H1 (cell line): ENCODE results near the gene LAMC3. TPM values are rescaled to one million over a fixed set of nuclear protein-coding genes. Genes with fewer than 3 reads are reported as not detected.

Source experiments
- CTCF ChIA-PET: fragments of 300-600 bp; sonication (Branson Sonifier 250); formaldehyde crosslinking; loops from one replicate; lab custom pipeline; 2021; ENCODE audit not compliant: partially characterized antibody; lab: Charles Lee
- POLR2A ChIA-PET: fragments of 300-600 bp; sonication (Branson Sonifier 250); formaldehyde crosslinking; loops from one replicate; lab custom pipeline; 2021; ENCODE audit warnings: inconsistent platforms; ENCODE audit not compliant: partially characterized antibody; lab: Charles Lee
- DNase-seq, 2 experiments: peaks; one replicate each; pipeline versions ENCODE4 v3.0.0 to v3.0.0-alpha.2; 2010 to 2022; ENCODE audit warnings: low spot score in 2 of 2, low read depth in 1 of 2, mixed read lengths in 1 of 2
- FAIRE-seq: peaks from 2 replicates; lab custom pipeline; 2011; peaks lifted over from hg19 to GRCh38; lab: Jason Lieb, UNC
- H2AFZ ChIP-seq: 2 replicates; pipeline ENCODE4 v1.8.1; 2012; ENCODE audit warnings: low read length, inconsistent platforms
- H2AK5ac ChIP-seq: 2 replicates; pipeline ENCODE4 v1.6.1; 2013; ENCODE audit warnings: low read depth, low read length
- H2BK120ac ChIP-seq: replicated peaks from 2 replicates; pipeline ENCODE3; 2013; ENCODE audit warnings: low read depth, low read length, inconsistent platforms
- H2BK12ac ChIP-seq: 2 replicates; pipeline ENCODE4 v1.6.1; 2013; ENCODE audit warnings: low read depth, low read length
- H2BK15ac ChIP-seq: 2 replicates; pipeline ENCODE4 v1.6.1; 2013; ENCODE audit warnings: low read length
- H2BK20ac ChIP-seq: 2 replicates; pipeline ENCODE4 v1.6.1; 2013; ENCODE audit warnings: low read length
- H2BK5ac ChIP-seq: 2 replicates; pipeline ENCODE4 v1.6.1; 2013; ENCODE audit warnings: low read depth, low read length
- H3K14ac ChIP-seq: 2 replicates; pipeline ENCODE4 v1.6.1; 2013; ENCODE audit warnings: inconsistent platforms; ENCODE audit not compliant: insufficient read length
- H3K18ac ChIP-seq: 2 replicates; pipeline ENCODE4 v1.6.1; 2013; ENCODE audit warnings: low read length; ENCODE audit errors: extremely low read depth
- H3K23ac ChIP-seq: 2 replicates; pipeline ENCODE4 v1.6.1; 2013; ENCODE audit warnings: inconsistent platforms; ENCODE audit not compliant: insufficient read length
- H3K23me2 ChIP-seq: 2 replicates; pipeline ENCODE4 v1.6.1; 2013; ENCODE audit warnings: low read depth, low read length
- H3K27ac ChIP-seq: 2 replicates; pipeline ENCODE4 v1.6.1; 2011; ENCODE audit warnings: low read depth, low read length, inconsistent platforms
- H3K27me3 ChIP-seq, 4 experiments: replicated peaks in 1 of 4; 1 replicate in 1 of 4; 2 replicates in 3 of 4; pipeline versions ENCODE4 v1.6.1 to v1.8.1; 2011 to 2013; ENCODE audit warnings: low read length in 3 of 4, mild to moderate bottlenecking in 3 of 4, inconsistent platforms in 2 of 4, mixed read lengths in 2 of 4, moderate library complexity in 1 of 4; ENCODE audit not compliant: control insufficient read depth in 3 of 4, insufficient read depth in 3 of 4; ENCODE audit errors: extremely low read depth in 1 of 4
- H3K36me3 ChIP-seq, 4 experiments: 2 replicates each; pipeline versions ENCODE4 v1.6.1 to v1.8.1; 2011 to 2013; ENCODE audit warnings: mild to moderate bottlenecking in 4 of 4, low read length in 3 of 4, moderate library complexity in 2 of 4, control low read depth in 1 of 4, inconsistent platforms in 1 of 4; ENCODE audit not compliant: insufficient read depth in 4 of 4, control insufficient read depth in 2 of 4
- H3K4ac ChIP-seq: replicated peaks from 2 replicates; pipeline ENCODE3; 2013; ENCODE audit warnings: low read length, low read depth, mixed read lengths, inconsistent platforms; ENCODE audit not compliant: insufficient read length
- H3K4me1 ChIP-seq, 4 experiments: replicated peaks in 1 of 4; 1 replicate in 1 of 4; 2 replicates in 3 of 4; pipeline versions ENCODE4 v1.6.1 to v1.8.1; 2011 to 2013; ENCODE audit warnings: low read length in 3 of 4, inconsistent platforms in 2 of 4, mixed read lengths in 1 of 4; ENCODE audit not compliant: insufficient read depth in 4 of 4, control insufficient read depth in 3 of 4
- H3K4me2 ChIP-seq, 2 experiments: 2 replicates each; pipeline versions ENCODE4 v1.6.1 to v1.8.1; 2011 to 2013; ENCODE audit warnings: low read depth in 2 of 2, low read length in 2 of 2, control low read depth in 1 of 2, inconsistent platforms in 1 of 2, mild to moderate bottlenecking in 1 of 2; ENCODE audit not compliant: insufficient read depth in 1 of 2
- H3K4me3 ChIP-seq, 4 experiments: fragments of 200-600, 300-600 bp in 1 of 4; sonication (generic), shearing (Covaris generic), sonication (Bioruptor Twin) in 1 of 4; 2 replicates each; pipeline versions ENCODE4 v1.5.1 to v1.8.1; 2011 to 2016; ENCODE audit warnings: low read length in 4 of 4, low read depth in 3 of 4, control low read depth in 2 of 4, inconsistent platforms in 2 of 4, mild to moderate bottlenecking in 2 of 4, mixed read lengths in 1 of 4, moderate library complexity in 1 of 4; ENCODE audit not compliant: insufficient read depth in 2 of 4; ENCODE audit errors: extremely low read depth in 1 of 4
- H3K56ac ChIP-seq: replicated peaks from 2 replicates; pipeline ENCODE3; 2013; ENCODE audit warnings: low read depth, mild to moderate bottlenecking, mixed read lengths, low read length, inconsistent platforms; ENCODE audit not compliant: insufficient read length
- H3K79me1 ChIP-seq: 2 replicates; pipeline ENCODE4 v1.6.1; 2013; ENCODE audit warnings: low read depth, low read length, control low read depth
- H3K79me2 ChIP-seq, 2 experiments: 2 replicates each; pipeline versions ENCODE4 v1.6.1 to v1.8.1; 2012 to 2013; ENCODE audit warnings: low read length in 2 of 2, mild to moderate bottlenecking in 2 of 2, inconsistent platforms in 1 of 2; ENCODE audit not compliant: insufficient read depth in 2 of 2, control insufficient read depth in 1 of 2
- H3K9ac ChIP-seq, 4 experiments: replicated peaks in 1 of 4; 1 replicate in 1 of 4; 2 replicates in 3 of 4; pipeline versions ENCODE4 v1.6.1 to v1.8.1; 2011 to 2013; ENCODE audit warnings: low read depth in 3 of 4, low read length in 3 of 4, control low read depth in 2 of 4, mild to moderate bottlenecking in 2 of 4, moderate library complexity in 2 of 4, inconsistent platforms in 1 of 4; ENCODE audit errors: extremely low read depth in 1 of 4
- H3K9me3 ChIP-seq, 2 experiments: 2 replicates each; pipeline versions ENCODE4 v1.6.1 to v1.8.1; 2012 to 2013; ENCODE audit warnings: mild to moderate bottlenecking in 2 of 2, moderate library complexity in 2 of 2, control low read depth in 1 of 2, inconsistent platforms in 1 of 2, low read depth in 1 of 2, low read length in 1 of 2, mixed read lengths in 1 of 2; ENCODE audit not compliant: insufficient read depth in 2 of 2
- H4K20me1 ChIP-seq, 2 experiments: replicated peaks in 1 of 2; 2 replicates each; pipeline versions ENCODE3 to v1.8.1; 2011 to 2013; ENCODE audit warnings: inconsistent platforms in 2 of 2, low read length in 2 of 2, mild to moderate bottlenecking in 1 of 2; ENCODE audit not compliant: insufficient read depth in 2 of 2, control insufficient read depth in 1 of 2
- H4K5ac ChIP-seq: 2 replicates; pipeline ENCODE4 v1.6.1; 2013; ENCODE audit warnings: low read length, low read depth, mixed read lengths, inconsistent platforms; ENCODE audit not compliant: insufficient read length
- H4K8ac ChIP-seq: 2 replicates; pipeline ENCODE4 v1.8.0; 2013; ENCODE audit warnings: mild to moderate bottlenecking, moderate library complexity, low read length, inconsistent platforms; ENCODE audit not compliant: insufficient read depth; ENCODE audit errors: extremely low read depth
- H4K91ac ChIP-seq: replicated peaks from 2 replicates; pipeline ENCODE3; 2013; ENCODE audit warnings: low read length, mixed read lengths, inconsistent platforms; ENCODE audit not compliant: insufficient read length
- BCL11A ChIP-seq, 2 experiments: IDR thresholded peaks; one replicate each; pipeline ENCODE4 v1.6.1; 2011; ENCODE audit warnings: low read depth in 2 of 2, low read length in 2 of 2, mild to moderate bottlenecking in 2 of 2
- CEBPB ChIP-seq: IDR thresholded peaks from 2 replicates; pipeline ENCODE4 v1.6.1; 2012; ENCODE audit warnings: low read depth, low read length
- CHD1 ChIP-seq: IDR thresholded peaks from 2 replicates; pipeline ENCODE4 v1.6.1; 2012; ENCODE audit warnings: low read depth, low read length, improper control_type of control experiment
- EGR1 ChIP-seq: IDR thresholded peaks from 2 replicates; pipeline ENCODE4 v1.6.1; 2011; ENCODE audit warnings: low read depth, low read length, borderline replicate concordance
- GABPA ChIP-seq: IDR thresholded peaks from 2 replicates; pipeline ENCODE4 v1.6.1; 2011; ENCODE audit warnings: mild to moderate bottlenecking, low read length, moderate library complexity, borderline replicate concordance; ENCODE audit not compliant: insufficient read depth
- GTF2F1 ChIP-seq: IDR thresholded peaks from 2 replicates; pipeline ENCODE4 v1.6.1; 2012; ENCODE audit warnings: low read depth, low read length, improper control_type of control experiment, borderline replicate concordance
- HDAC6 ChIP-seq: IDR thresholded peaks from one replicate; pipeline ENCODE4 v1.7.1; 2012; ENCODE audit warnings: low read depth, mild to moderate bottlenecking, inconsistent platforms, low read length, moderate library complexity
- JUN ChIP-seq: IDR thresholded peaks from 2 replicates; pipeline ENCODE4 v1.6.1; 2011; ENCODE audit warnings: low read depth, mild to moderate bottlenecking, improper control_type of control experiment, low read length
- KDM4A ChIP-seq: IDR thresholded peaks from one replicate; pipeline ENCODE4 v1.7.1; 2012; ENCODE audit warnings: low read depth, mild to moderate bottlenecking, moderate library complexity, low read length, inconsistent platforms; ENCODE audit not compliant: severe bottlenecking
- KDM5A ChIP-seq: fragments of 200-600 bp; IDR thresholded peaks from 2 replicates; pipeline ENCODE4 v1.7.1; 2012; ENCODE audit warnings: mild to moderate bottlenecking, low read length, inconsistent platforms, mixed read lengths
- SAP30 ChIP-seq: fragments of 300-600 bp; sonication (generic); IDR thresholded peaks from 2 replicates; pipeline ENCODE4 v1.7.1; 2012; ENCODE audit warnings: low read length, moderate library complexity, mild to moderate bottlenecking, inconsistent platforms; ENCODE audit not compliant: insufficient read depth, insufficient replicate concordance
- SIN3A ChIP-seq, 2 experiments: IDR thresholded peaks in 1 of 2; conservative IDR thresholded peaks in 1 of 2; 2 replicates each; pipeline ENCODE4 v1.6.1; 2011 to 2012; ENCODE audit warnings: low read length in 2 of 2, improper control_type of control experiment in 1 of 2, low read depth in 1 of 2, mild to moderate bottlenecking in 1 of 2
- SIRT6 ChIP-seq: IDR thresholded peaks from one replicate; pipeline ENCODE4 v1.7.1; 2012; ENCODE audit warnings: low read length, inconsistent platforms
- SP2 ChIP-seq: IDR thresholded peaks from 2 replicates; pipeline ENCODE4 v1.6.1; 2012; ENCODE audit warnings: mild to moderate bottlenecking, low read length, inconsistent platforms
- TEAD4 ChIP-seq: IDR thresholded peaks from 2 replicates; pipeline ENCODE4 v1.6.1; 2012; ENCODE audit warnings: low read depth, low read length, inconsistent platforms, mixed read lengths
- WGBS, 2 experiments: shearing (Covaris generic) in 1 of 2; methylation state at CpG; one replicate each; pipeline versions ENCODE4 v1.1.6 to v1.1.7; 2013 to 2015; ENCODE audit warnings: low lambda C conversion rate in 2 of 2, mixed read lengths in 2 of 2, inconsistent platforms in 1 of 2, low coverage in 1 of 2, missing lambda C conversion rate in 1 of 2; ENCODE audit not compliant: insufficient replicate concordance in 2 of 2, insufficient coverage in 1 of 2, insufficient read length in 1 of 2; ENCODE audit errors: extremely low coverage in 1 of 2, missing lambda C conversion rate in 1 of 2; 5-methylcytosine and 5-hydroxymethylcytosine counted together
- polyA plus RNA-seq, 7 experiments: library from polyadenylated mRNA; depleted of rRNA in 3 of 7; stranded (reverse) in 5 of 7; unstranded in 2 of 7; fragments of >200 nt in 5 of 7; fragments of 200-250 nt in 2 of 7; gene quantifications; 1 replicate in 5 of 7; 2 replicates in 1 of 7; 4 replicates in 1 of 7; pipeline versions ENCODE4 v1.2.1 to v1.2.3, GENCODE V29; 2011 to 2013; ENCODE audit warnings: missing spikeins in 2 of 7, mixed read lengths in 2 of 7
- total RNA-seq: library from RNA; stranded (reverse); fragmentation: NEBNext Ultra II Directional; extraction: Animal tissue kit (Norgen Biotek cat#: 25700); gene quantifications from 2 replicates; pipeline ENCODE4 v1.2.1, GENCODE V29; 2021

LAMC3 gene
- total and polyA plus RNA-seq, 2 of the 8 experiments (the other 6 are each of a cell fraction or from before 2014, with no cell fraction given), result 9.3 to 12.3 TPM

- Histone ChIP-seq H4K5ac (no peak overlapping the region), H2AFZ (no peak overlapping the region), H3K79me1 (no peaks in the 10 kb centered on the region), H2BK12ac (no peak overlapping the region), H3K23ac (no peak overlapping the region), H2AK5ac (no peak overlapping the region), H3K18ac (no peak overlapping the region), H3K4me2 (no peak overlapping the region), H3K14ac (no peak overlapping the region), H3K36me3 (no peaks in the 10 kb centered on the region), H3K4ac (no peak overlapping the region), H3K27ac (no peak overlapping the region), H3K79me2 (no peaks in the 10 kb centered on the region), H2BK120ac (no peak overlapping the region), H3K27me3 (no peaks in the 10 kb centered on the region; a peak in 1 of 7 replicates), H3K56ac (no peak overlapping the region), H3K9ac (no peak overlapping the region), H4K20me1 (no peaks in the 10 kb centered on the region), H2BK20ac (no peak overlapping the region), H4K8ac (no peak overlapping the region), H3K4me1 (peaks cover 0 to 3% (median 0%) of the 10 kb centered on the region in 4 experiments; a peak in 1 of 7 replicates), H3K4me3 (no peak overlapping the region), H3K23me2 (peaks cover 4% of the 10 kb centered on the region; the same call in 1 of the 2 replicates), H4K91ac (no peak overlapping the region), H2BK5ac (no peak overlapping the region), H3K9me3 (no peaks in the 10 kb centered on the region), H2BK15ac (no peak overlapping the region)
- no peak for DNase-seq
- ChIA-PET POLR2A (interaction anchor here (0.6 kb wide), 1 partner anchor 960 kb away, joined by 3 read pairs; no protein-coding TSS in a partner anchor), CTCF (interaction anchor here (1.3 kb wide), 1 partner anchor 28 kb away, joined by 3 read pairs; no protein-coding TSS in a partner anchor)
- FAIRE-seq, result no peak
- WGBS, 2 experiments, result 86% methylated on average over 11 of the region's 12 CpGs; no CpG with 5 or more reads in 1 of the 2 experiments
- TF ChIP-seq GABPA, result no peak
- no peak for TF ChIP-seq CHD1
- no peak for TF ChIP-seq JUN
- TF ChIP-seq SAP30, result no peak
- no peak for TF ChIP-seq SIN3A (conservative IDR thresholded peaks at IDR 0.05 in 1 of 2, IDR thresholded peaks at IDR 0.05 in 1 of 2; ENCODE audit: low read depth in 1 of 2, low read length in 2 of 2)
- TF ChIP-seq CEBPB, result no peak
- no peak for TF ChIP-seq KDM5A
- TF ChIP-seq HDAC6, result no peak
- no peak for TF ChIP-seq SIRT6
- TF ChIP-seq TEAD4, result no peak
- TF ChIP-seq EGR1, result no peak
- TF ChIP-seq GTF2F1, result no peak
- no peak for TF ChIP-seq BCL11A (IDR thresholded peaks at IDR 0.05; ENCODE audit: low read depth in 2 of 2, low read length in 2 of 2)
- TF ChIP-seq SP2, result no peak
- TF ChIP-seq KDM4A, result no peak
Observed at GRCh38 chr9:130970052-130970451, 38.9 kb upstream of the LAMC3 start.
